Smooth muscle cell (in vitro differentiated cells): ENCODE measurements around the gene ARHGEF12. TPM values are rescaled to one million over a fixed set of nuclear protein-coding genes. Genes with fewer than 3 reads are reported as not detected.

Source experiments
- DNase-seq: peaks from one replicate; lab custom pipeline; 2025; ENCODE audit not compliant: unreplicated experiment; lab: John Stamatoyannopoulos, UW
- H2AFZ ChIP-seq: fragments of 200-600 bp; sonication (generic); 2 replicates; pipeline ENCODE4 v1.6.0; 2016; ENCODE audit warnings: antibody characterized with exemption, low read depth, mild to moderate bottlenecking
- H3F3A ChIP-seq: fragments of 200-600 bp; sonication (generic); 2 replicates; pipeline ENCODE4 v1.6.0; 2017; ENCODE audit warnings: antibody characterized with exemption, low read depth
- H3K27ac ChIP-seq: fragments of 200-600 bp; sonication (generic); 2 replicates; pipeline ENCODE4 v1.5.1; 2016; ENCODE audit warnings: low read depth, mild to moderate bottlenecking
- H3K27me3 ChIP-seq: fragments of 200-600 bp; sonication (generic); 2 replicates; pipeline ENCODE4 v1.6.1; 2016; ENCODE audit warnings: low read depth, mild to moderate bottlenecking
- H3K36me3 ChIP-seq: fragments of 200-600 bp; sonication (generic); 2 replicates; pipeline ENCODE4 v1.5.1; 2016; ENCODE audit warnings: low read depth
- H3K4me1 ChIP-seq: fragments of 200-600 bp; sonication (generic); 2 replicates; pipeline ENCODE4 v1.5.1; 2016; ENCODE audit warnings: low read depth
- H3K4me2 ChIP-seq: fragments of 200-600 bp; sonication (generic); 2 replicates; pipeline ENCODE4 v1.6.0; 2016; ENCODE audit warnings: mild to moderate bottlenecking
- H3K4me3 ChIP-seq: fragments of 200-600 bp; sonication (generic); 2 replicates; pipeline ENCODE4 v1.5.1; 2016; ENCODE audit warnings: mild to moderate bottlenecking
- H3K79me2 ChIP-seq: fragments of 200-600 bp; sonication (generic); 2 replicates; pipeline ENCODE4 v1.6.0; 2016; ENCODE audit warnings: low read depth, mild to moderate bottlenecking
- H3K9ac ChIP-seq: fragments of 200-600 bp; sonication (generic); 2 replicates; pipeline ENCODE4 v1.6.0; 2016; ENCODE audit warnings: low read depth
- H3K9me3 ChIP-seq: fragments of 200-600 bp; sonication (generic); replicated peaks from 2 replicates; pipeline ENCODE4 v1.5.1; 2016; ENCODE audit warnings: low read depth
- H4K20me1 ChIP-seq: fragments of 200-600 bp; sonication (generic); 2 replicates; pipeline ENCODE4 v1.6.0; 2016; ENCODE audit warnings: low read depth
- WGBS: methylation state at CpG from one replicate; pipeline ENCODE4 v1.1.7; 2016; ENCODE audit warnings: low lambda C conversion rate; 5-methylcytosine and 5-hydroxymethylcytosine counted together
- polyA plus RNA-seq: library from polyadenylated mRNA; unstranded; fragments of >200 nt; fragmentation: Nextera tagmentation; extraction: Ambion mirVana; gene quantifications from 2 replicates; pipeline ENCODE4 v1.2.1, GENCODE V29; 2016
- total RNA-seq: library from RNA; depleted of rRNA; stranded (reverse); fragments of >200 nt; gene quantifications from 2 replicates; pipeline ENCODE4 v1.2.3, GENCODE V29; 2014
- TF ChIP-seq, protein P1 (sequence below): fragments of 200-600 bp; sonication (generic); IDR thresholded peaks from 2 replicates; pipeline ENCODE4 v1.5.1; 2017; ENCODE audit warnings: borderline replicate concordance, mild to moderate bottlenecking, antibody characterized with exemption; ENCODE audit not compliant: insufficient read depth, poor library complexity, severe bottlenecking

ARHGEF12 gene
- total and polyA plus RNA-seq, 2 experiments from 2014 or later = 24.6 to 89.4 TPM

- H3K4me3 ChIP-seq = no peak overlapping the region
- 10% methylated on average over 2 of the region's 2 CpGs for whole genome bisulfite sequencing
- no peak for DNase-seq
Observed at GRCh38 chr11:120331301-120331996, 4.8 kb upstream of the ARHGEF12 start.

GRCh38 chr11:120332822-120333716 lies 3.1 kb upstream of the ARHGEF12 start:
- DNase-seq = no peak
- Histone ChIP-seq H4K20me1 (peaks cover 17% of the 10 kb centered on the region), H2AFZ (no peak overlapping the region), H3K36me3 (no peaks in the 10 kb centered on the region), H3K27me3 (no peaks in the 10 kb centered on the region), H3K4me3 (no peak overlapping the region), H3K27ac (peak overlapping the region; percentile 83), H3K9ac (no peak overlapping the region), H3F3A (peaks cover 44% of the 10 kb centered on the region), H3K79me2 (peaks cover 17% of the 10 kb centered on the region), H3K4me1 (peaks cover 18% of the 10 kb centered on the region), H3K9me3 (no peaks in the 10 kb centered on the region), H3K4me2 (no peak overlapping the region)
- TF ChIP-seq, protein P1, sequence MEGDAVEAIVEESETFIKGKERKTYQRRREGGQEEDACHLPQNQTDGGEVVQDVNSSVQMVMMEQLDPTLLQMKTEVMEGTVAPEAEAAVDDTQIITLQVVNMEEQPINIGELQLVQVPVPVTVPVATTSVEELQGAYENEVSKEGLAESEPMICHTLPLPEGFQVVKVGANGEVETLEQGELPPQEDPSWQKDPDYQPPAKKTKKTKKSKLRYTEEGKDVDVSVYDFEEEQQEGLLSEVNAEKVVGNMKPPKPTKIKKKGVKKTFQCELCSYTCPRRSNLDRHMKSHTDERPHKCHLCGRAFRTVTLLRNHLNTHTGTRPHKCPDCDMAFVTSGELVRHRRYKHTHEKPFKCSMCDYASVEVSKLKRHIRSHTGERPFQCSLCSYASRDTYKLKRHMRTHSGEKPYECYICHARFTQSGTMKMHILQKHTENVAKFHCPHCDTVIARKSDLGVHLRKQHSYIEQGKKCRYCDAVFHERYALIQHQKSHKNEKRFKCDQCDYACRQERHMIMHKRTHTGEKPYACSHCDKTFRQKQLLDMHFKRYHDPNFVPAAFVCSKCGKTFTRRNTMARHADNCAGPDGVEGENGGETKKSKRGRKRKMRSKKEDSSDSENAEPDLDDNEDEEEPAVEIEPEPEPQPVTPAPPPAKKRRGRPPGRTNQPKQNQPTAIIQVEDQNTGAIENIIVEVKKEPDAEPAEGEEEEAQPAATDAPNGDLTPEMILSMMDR = no peak
- WGBS = 91% methylated on average over 5 of the region's 5 CpGs

More at GRCh38 chr11:120331301-120331996, 4.8 kb upstream of the ARHGEF12 start:
- Histone ChIP-seq H3K9ac (no peak overlapping the region), H3K27me3 (no peaks in the 10 kb centered on the region), H4K20me1 (peaks cover 3% of the 10 kb centered on the region), H3K27ac (peak overlapping the region; percentile 83), H3K4me2 (peak overlapping the region; percentile 56), H3K79me2 (peaks cover 15% of the 10 kb centered on the region), H3K4me1 (peaks cover 23% of the 10 kb centered on the region), H3K36me3 (no peaks in the 10 kb centered on the region), H3F3A (peaks cover 44% of the 10 kb centered on the region), H2AFZ (no peak overlapping the region), H3K9me3 (no peaks in the 10 kb centered on the region)
- TF ChIP-seq, protein P1 = no peak

- no peaks in the 10 kb centered on the region for H3K36me3 ChIP-seq
- H3K9me3 ChIP-seq = no peaks in the 10 kb centered on the region
- H3K27ac ChIP-seq = no peak overlapping the region
- H3K9ac ChIP-seq = no peak overlapping the region
- no peak overlapping the region for H2AFZ ChIP-seq
- peaks cover 25% of the 10 kb centered on the region for H4K20me1 ChIP-seq
- TF ChIP-seq, protein P1 = no peak
- H3K4me3 ChIP-seq = no peak overlapping the region
- DNase-seq = no peak
- H3K4me2 ChIP-seq = no peak overlapping the region
- 90% methylated on average over 1 of the region's 1 CpG for WGBS
- H3K27me3 ChIP-seq = no peaks in the 10 kb centered on the region
- H3F3A ChIP-seq = peaks cover 44% of the 10 kb centered on the region
- peaks cover 24% of the 10 kb centered on the region for H3K79me2 ChIP-seq
- H3K4me1 ChIP-seq = peaks cover 25% of the 10 kb centered on the region
Observed at GRCh38 chr11:120333801-120334200, 2.4 kb upstream of the ARHGEF12 start.
